ENCODE measurements around the gene CIZ1. TPM values are rescaled to one million over a fixed set of nuclear protein-coding genes. Genes with fewer than 3 reads are reported as not detected.

The CIZ1 gene
- total and polyA plus RNA-seq, 2 of the 13 experiments (the other 11 are each of a cell fraction or from before 2014, with no cell fraction given) = 30.6 to 50.3 TPM

DNA sequence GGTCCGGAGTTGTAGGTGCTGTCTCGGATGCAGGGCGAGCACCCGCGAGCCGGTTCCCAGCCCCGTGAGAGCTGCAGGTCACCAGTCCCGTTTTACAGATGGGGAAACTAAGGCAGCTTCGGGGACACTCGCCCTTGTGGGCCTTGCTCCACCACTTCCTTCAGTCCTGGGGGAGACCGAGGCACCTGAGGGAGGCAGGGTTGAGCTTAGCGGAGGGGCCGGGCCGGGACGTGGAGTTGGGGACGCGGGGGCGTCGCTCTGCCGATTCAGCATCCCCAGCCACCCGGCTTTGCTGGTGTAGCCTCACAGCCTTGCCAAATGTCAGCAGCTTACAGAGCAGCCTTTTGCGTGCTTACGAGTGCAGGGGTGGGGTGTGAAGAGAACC is 30.8 kb downstream of the CIZ1 start:
- Histone ChIP-seq H3K27me3 (ENCODE audit: control insufficient read depth in 1 of 2, insufficient read depth in 2 of 2, low read length in 2 of 2) (0 out of 5 replicates have a peak, but pooled peaks cover 0 to 3% of the 10 kb centered on the region in 2 experiments), H3K36me3 (replicated peaks in 1 of 2; ENCODE audit: control insufficient read depth in 1 of 2, insufficient read depth in 2 of 2, low read length in 2 of 2) (peaks cover 5 to 20% of the 10 kb centered on the region in 2 experiments; a peak in 4 of 5 replicates), H3K4me2 (ENCODE audit: low read depth, low read length) (peak overlapping the region; percentile 95), H3K27ac (ENCODE audit: extremely low read length, insufficient read depth, low read length) (peak overlapping the region; percentile 55), H3K4me1 (ENCODE audit: insufficient read depth, low read length) (peaks cover 16% of the 10 kb centered on the region), H2AFZ (ENCODE audit: low read length) (no peak overlapping the region), H3K9ac (ENCODE audit: insufficient read depth, low read depth, low read length) (peak overlapping the region; percentile 77), H3K4me3 (replicated peaks in 1 of 3; ENCODE audit: insufficient read depth in 1 of 3, low read depth in 2 of 3, low read length in 3 of 3) (peak overlapping the region; percentile 71 to 97 (median 92)), H4K20me1 (ENCODE audit: insufficient read depth, low read length) (no peaks in the 10 kb centered on the region), H3K9me3 (ENCODE audit: low read length) (no peaks in the 10 kb centered on the region), H3K79me2 (ENCODE audit: insufficient read depth, low read length) (no peaks in the 10 kb centered on the region)
- FAIRE-seq (no peak), ATAC-seq (0 out of 3 replicates have a peak, but pooled peaks have one; percentile 9), DNase-seq (ENCODE audit: low spot score) (no peak)
- WGBS (ENCODE audit: low lambda C conversion rate) = 4% methylated on average over 15 of the region's 23 CpGs
- intact Hi-C loops (cut with micrococcal nuclease; ENCODE audit: unreplicated experiment) (no loop called here), in situ Hi-C loops (cut with HindIII; ENCODE audit: extremely low pct_ligation_motif_present, low pct_unique_long_range_greater_than_20kb) (no loop called here)
- TSS peak; percentile 69 for BruUV-seq (replicated peaks)
- ChIA-PET POLR2A (interaction anchor here (0.6 to 2.8 kb wide), 17 partner anchors 9 to 615 kb away, joined by 3 to 36 read pairs (median 6); partner anchors contain the start of genes GOLGA2, LCN2 and SWI5), CTCF (ENCODE audit: low intra/inter-chr PET ratio, low total read pairs) (interaction anchor here (0.5 kb wide), 1 partner anchor 152 kb away, joined by 3 read pairs; no protein-coding TSS in a partner anchor)
- no peak for TF ChIP-seq ZNF83 (CRISPR knock-in tag; IDR thresholded peaks at IDR 0.05; ENCODE audit: borderline replicate concordance)
- peak; percentile 90 for TF ChIP-seq ZMYM3 (CRISPR knock-in tag; IDR thresholded peaks at IDR 0.05)
- no peak for TF ChIP-seq ZNF788 (CRISPR knock-in tag; IDR thresholded peaks at IDR 0.05; ENCODE audit: borderline replicate concordance)
- no peak for TF ChIP-seq POLR2A (IDR thresholded peaks at IDR 0.05; ENCODE audit: insufficient read depth in 1 of 2, low read depth in 2 of 2, low read length in 2 of 2)
- TF ChIP-seq AHR (CRISPR knock-in tag; IDR thresholded peaks at IDR 0.05) = no peak
- TF ChIP-seq PPARG (CRISPR knock-in tag; conservative IDR thresholded peaks at IDR 0.05) = no peak
- TF ChIP-seq, protein P1, sequence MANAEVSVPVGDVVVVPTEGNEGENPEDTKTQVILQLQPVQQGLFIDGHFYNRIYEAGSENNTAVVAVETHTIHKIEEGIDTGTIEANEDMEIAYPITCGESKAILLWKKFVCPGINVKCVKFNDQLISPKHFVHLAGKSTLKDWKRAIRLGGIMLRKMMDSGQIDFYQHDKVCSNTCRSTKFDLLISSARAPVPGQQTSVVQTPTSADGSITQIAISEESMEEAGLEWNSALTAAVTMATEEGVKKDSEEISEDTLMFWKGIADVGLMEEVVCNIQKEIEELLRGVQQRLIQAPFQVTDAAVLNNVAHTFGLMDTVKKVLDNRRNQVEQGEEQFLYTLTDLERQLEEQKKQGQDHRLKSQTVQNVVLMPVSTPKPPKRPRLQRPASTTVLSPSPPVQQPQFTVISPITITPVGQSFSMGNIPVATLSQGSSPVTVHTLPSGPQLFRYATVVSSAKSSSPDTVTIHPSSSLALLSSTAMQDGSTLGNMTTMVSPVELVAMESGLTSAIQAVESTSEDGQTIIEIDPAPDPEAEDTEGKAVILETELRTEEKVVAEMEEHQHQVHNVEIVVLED (CRISPR knock-in tag; IDR thresholded peaks at IDR 0.05; ENCODE audit: borderline replicate concordance) = no peak
- TF ChIP-seq ZFP82 (CRISPR knock-in tag; IDR thresholded peaks at IDR 0.05; ENCODE audit: borderline replicate concordance) = 0 out of 2 replicates have a peak, but pooled peaks have one; percentile 50
- TF ChIP-seq ZNF510 (CRISPR knock-in tag; IDR thresholded peaks at IDR 0.05; ENCODE audit: low read depth) = no peak
- peak; percentile 9; the same call in 1 of the 2 replicates for TF ChIP-seq TBX2 (CRISPR knock-in tag; IDR thresholded peaks at IDR 0.05; ENCODE audit: borderline replicate concordance)
- no peak for TF ChIP-seq GTF3A (CRISPR knock-in tag; conservative IDR thresholded peaks at IDR 0.05)
- TF ChIP-seq MEIS1 (CRISPR knock-in tag; IDR thresholded peaks at IDR 0.05; ENCODE audit: borderline replicate concordance) = 0 out of 2 replicates have a peak, but pooled peaks have one; percentile 14
- TF ChIP-seq YEATS2 (CRISPR knock-in tag; IDR thresholded peaks at IDR 0.05; ENCODE audit: borderline replicate concordance) = no peak
- TF ChIP-seq KDM6A (CRISPR knock-in tag; IDR thresholded peaks at IDR 0.05; ENCODE audit: low read depth) = no peak
- no peak for TF ChIP-seq ZNF746 (CRISPR knock-in tag; IDR thresholded peaks at IDR 0.05)
- TF ChIP-seq, protein P2, sequence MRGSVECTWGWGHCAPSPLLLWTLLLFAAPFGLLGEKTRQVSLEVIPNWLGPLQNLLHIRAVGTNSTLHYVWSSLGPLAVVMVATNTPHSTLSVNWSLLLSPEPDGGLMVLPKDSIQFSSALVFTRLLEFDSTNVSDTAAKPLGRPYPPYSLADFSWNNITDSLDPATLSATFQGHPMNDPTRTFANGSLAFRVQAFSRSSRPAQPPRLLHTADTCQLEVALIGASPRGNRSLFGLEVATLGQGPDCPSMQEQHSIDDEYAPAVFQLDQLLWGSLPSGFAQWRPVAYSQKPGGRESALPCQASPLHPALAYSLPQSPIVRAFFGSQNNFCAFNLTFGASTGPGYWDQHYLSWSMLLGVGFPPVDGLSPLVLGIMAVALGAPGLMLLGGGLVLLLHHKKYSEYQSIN (CRISPR knock-in tag; IDR thresholded peaks at IDR 0.05; ENCODE audit: borderline replicate concordance) = no peak
- no peak for TF ChIP-seq EP300 (IDR thresholded peaks at IDR 0.05; ENCODE audit: low read depth in 2 of 2, low read length in 2 of 2)
- no peak for TF ChIP-seq EP300 (CRISPR knock-in tag; IDR thresholded peaks at IDR 0.05; ENCODE audit: borderline replicate concordance)
- TF ChIP-seq CHD2 (IDR thresholded peaks at IDR 0.05; ENCODE audit: low read depth, low read length) = no peak
- 0 out of 2 replicates have a peak, but pooled peaks have one; percentile 21 for TF ChIP-seq SPEN (CRISPR knock-in tag; IDR thresholded peaks at IDR 0.05; ENCODE audit: low read depth)

Data from HepG2 (cell line).